ENCODE data around the gene TBC1D16.

- TF ChIP-seq EZH2 (IDR thresholded peaks at IDR 0.05; ENCODE audit: insufficient read depth, poor library complexity, severe bottlenecking) (no peak), EZH2phosphoT487 (IDR thresholded peaks at IDR 0.05; ENCODE audit: insufficient read depth, low read depth) (no peak)
Observed at GRCh38 chr17:80049986-80050385, 14.3 kb upstream of the TBC1D16 start.

Data from GM23248 (cell line).